GM18870 (cell line): Measurements from ENCODE around the gene KRT25.

Source experiments
- ATAC-seq: cut with Tn5 transposase; IDR thresholded peaks from one replicate; pipeline ENCODE4 v1.9.1; 2021; ENCODE audit warnings: moderate library complexity; ENCODE audit not compliant: unreplicated experiment

Gene KRT25

GRCh38 chr17:40699371-40699770 lies 55.8 kb downstream of the KRT25 start:
- ATAC-seq, result no peak
